Mesenteric fat pad (tissue), 1 donor: ENCODE measurements around the gene TNRC18. TPM values are rescaled to one million over a fixed set of nuclear protein-coding genes. Genes with fewer than 3 reads are reported as not detected.
"Not testable (repeated sequence)": the region's sequence is repeated elsewhere in the genome, so short reads cannot be mapped to it uniquely, and the experiment has no call there.

ENCODE experiments used
- DNase-seq: peaks from one replicate; pipeline ENCODE4 v3.0.0-alpha.2; 2020; ENCODE audit warnings: low spot score
- total RNA-seq: library from RNA; stranded (reverse); fragmentation: NEBNext Ultra II Directional; extraction: Animal tissue kit (Norgen Biotek cat#: 25700); gene quantifications from one replicate; pipeline ENCODE4 v1.2.1, GENCODE V29; 2021
- donor health status: DM: yes; HTN: yes; CAD: no.

Gene TNRC18
- total RNA-seq, 1 donor from 2014 or later: 69.4 TPM

- DNase-seq: no peak
These were observed 144.9 kb downstream of the TNRC18 start for GRCh38 chr7:5278766-5279165.

GRCh38 chr7:5276611-5277010, 147.0 kb downstream of the TNRC18 start:
- no peak for DNase-seq

- DNase-seq: not testable (repeated sequence)
These were observed 147.5 kb downstream of the TNRC18 start for GRCh38 chr7:5276123-5276522.

- not testable (repeated sequence) for DNase-seq
These were observed 148.1 kb downstream of the TNRC18 start for GRCh38 chr7:5275510-5275909.

GRCh38 chr7:5274985-5275431, 148.6 kb downstream of the TNRC18 start:
- DNase-seq: not testable (repeated sequence)

- DNase-seq: no peak
These were observed 149.2 kb downstream of the TNRC18 start for GRCh38 chr7:5274441-5274840.

- DNase-seq: not testable (repeated sequence)
These were observed 149.7 kb downstream of the TNRC18 start for GRCh38 chr7:5273831-5274405.

GRCh38 chr7:5270788-5271187, 152.8 kb downstream of the TNRC18 start:
- no peak for DNase-seq

GRCh38 chr7:5269992-5270657, 153.5 kb downstream of the TNRC18 start:
- not testable (repeated sequence) for DNase-seq

GRCh38 chr7:5267829-5268228, 155.8 kb downstream of the TNRC18 start:
- DNase-seq: not testable (repeated sequence)

- no peak for DNase-seq
These were observed 157.2 kb downstream of the TNRC18 start for GRCh38 chr7:5266191-5267028.

GRCh38 chr7:5265320-5266190, 158.1 kb downstream of the TNRC18 start:
- no peak for DNase-seq

GRCh38 chr7:5263066-5263465, 160.6 kb downstream of the TNRC18 start:
- DNase-seq: not testable (repeated sequence)

GRCh38 chr7:5260530-5261068, 163.0 kb downstream of the TNRC18 start:
- DNase-seq: not testable (repeated sequence)

Other genes starting within 250 kb of the TNRC18 start
- gene WIPI2, start 233.6 kb downstream of the TNRC18 start, total RNA-seq: 65.9 TPM
- 38.2 TPM for gene SLC29A4, start 140.9 kb downstream of the TNRC18 start, total RNA-seq
- 11.4 TPM for gene FBXL18, start 90.0 kb upstream of the TNRC18 start, total RNA-seq
- gene ACTB, start 106.8 kb upstream of the TNRC18 start, total RNA-seq: 4,206 TPM
- 43.1 TPM for gene FSCN1, start 169.0 kb upstream of the TNRC18 start, total RNA-seq